Measurements from ENCODE around the gene VPS37C. TPM values are rescaled to one million over a fixed set of nuclear protein-coding genes. Genes with fewer than 3 reads are reported as not detected.
A peak's percentile ranks its signal among the peaks of the same experiment; 100 is the strongest.

VPS37C gene
- total and polyA plus RNA-seq, 3 experiments from 2014 or later = 1.3 to 10.3 (median 8.4) TPM

DNA sequence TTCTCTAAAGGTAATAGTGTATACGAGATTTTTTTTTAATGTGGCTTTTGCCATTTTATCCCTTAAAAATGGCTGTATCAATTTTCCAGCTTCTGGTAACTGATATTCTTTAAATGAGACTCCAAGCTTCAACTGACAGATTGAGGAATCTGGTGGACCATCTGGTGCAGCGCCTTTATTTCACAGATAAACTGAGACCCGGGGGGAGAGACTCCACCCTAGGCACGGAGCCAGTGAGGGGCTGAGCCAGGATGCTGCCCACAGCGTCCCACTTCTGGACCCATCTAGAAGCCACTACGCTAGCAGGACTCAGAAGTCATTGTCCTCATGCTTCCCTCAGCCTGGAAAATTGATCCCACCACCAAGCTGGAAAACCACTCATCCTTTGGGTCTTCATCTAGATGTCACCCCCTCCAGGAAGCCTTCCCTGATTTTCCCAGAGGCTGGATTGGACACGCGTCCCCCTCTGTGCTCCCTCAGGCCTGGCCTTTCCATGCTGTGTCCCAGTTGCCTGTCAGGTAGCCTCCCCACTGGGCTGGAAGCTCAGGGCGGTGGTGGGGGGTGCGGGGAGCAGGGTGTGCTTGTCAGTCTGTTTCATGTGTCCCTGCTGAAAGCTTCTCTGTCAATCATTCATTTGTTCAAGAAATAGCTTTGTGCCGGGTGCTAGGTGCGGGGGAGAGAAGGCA lies 71.3 kb downstream of the VPS37C start:
- DNase-seq = no peak

DNA sequence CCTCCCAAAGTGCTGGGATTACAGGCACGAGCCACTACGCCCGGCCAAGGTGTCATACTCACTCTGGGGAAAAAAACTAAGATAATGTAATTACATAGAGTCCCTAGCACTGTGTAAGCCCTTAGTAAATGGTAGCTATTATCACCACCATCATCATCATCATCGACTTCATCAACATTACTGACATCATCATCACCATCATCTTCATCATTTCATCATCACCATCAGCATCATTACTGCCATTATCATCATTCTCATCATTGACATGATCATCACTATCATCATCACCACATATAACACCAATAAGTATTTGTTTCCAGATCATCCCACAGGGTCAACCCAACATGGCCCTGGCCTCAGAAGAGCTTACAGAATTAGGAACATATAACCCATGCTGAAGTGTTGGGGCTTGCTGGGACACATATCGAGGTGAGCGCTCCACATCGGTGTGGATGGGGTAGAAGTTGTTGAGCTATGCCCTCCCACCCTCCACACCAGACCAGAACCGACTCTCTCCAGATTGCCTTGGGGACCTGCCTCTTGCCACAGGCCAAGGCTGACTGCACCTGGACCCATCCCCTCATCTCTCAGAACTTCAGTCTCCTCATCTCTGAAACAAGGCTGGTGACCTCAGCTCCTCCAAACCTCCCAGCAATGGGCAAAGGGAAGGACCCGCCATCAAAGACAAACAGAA lies 73.7 kb downstream of the VPS37C start:
- no peaks in the 10 kb centered on the region for H3K36me3 Mint-ChIP-seq
- POLR2A ChIA-PET = interaction anchor here (1.2 kb wide), 2 partner anchors 45 to 62 kb away, joined by 3 to 5 read pairs; no protein-coding TSS in a partner anchor
- CTCF ChIA-PET = interaction anchor here (1.3 to 3.1 kb wide), 5 partner anchors 16 to 118 kb away, joined by 4 to 14 read pairs (median 7); no protein-coding TSS in a partner anchor
- Histone ChIP-seq H3K27ac (ENCODE audit: low read depth, low read length) (no peak overlapping the region), H3K27me3 (ENCODE audit: insufficient read depth, low read length, poor library complexity, severe bottlenecking) (no peaks in the 10 kb centered on the region), H3K36me3 (ENCODE audit: insufficient read depth, low read length) (no peaks in the 10 kb centered on the region), H3K4me1 (ENCODE audit: insufficient read depth, low read length) (peaks cover 28% of the 10 kb centered on the region), H3K9me3 (ENCODE audit: low read length) (no peaks in the 10 kb centered on the region), H3K4me3 (ENCODE audit: low read length) (no peak overlapping the region)
- DNase-seq = no peak
- H3K27me3 Mint-ChIP-seq = no peaks in the 10 kb centered on the region
- peaks cover 0 to 3% (median 0%) of the 10 kb centered on the region in 5 donors for H3K9me3 Mint-ChIP-seq
- peaks cover 27 to 38% (median 36%) of the 10 kb centered on the region in 3 donors for H3K4me1 Mint-ChIP-seq
- H3K27ac Mint-ChIP-seq = peak overlapping the region in 4 of 8 donors; percentile 10 to 63 (median 36)
- no peak overlapping the region for H3K4me3 Mint-ChIP-seq

More for the DNA sequence above, 71.3 kb downstream of the VPS37C start:
- no peak overlapping the region for H3K4me3 Mint-ChIP-seq
- CTCF ChIA-PET = interaction anchor here (0.8 to 0.9 kb wide), 3 partner anchors 39 to 136 kb away, joined by 3 read pairs; no protein-coding TSS in a partner anchor
- no peaks in the 10 kb centered on the region for H3K9me3 Mint-ChIP-seq
- POLR2A ChIA-PET = interaction anchor here (0.6 to 1.1 kb wide), 2 partner anchors 38 to 110 kb away, joined by 4 to 5 read pairs; no protein-coding TSS in a partner anchor
- no peaks in the 10 kb centered on the region for H3K27me3 ChIP-seq (ENCODE audit: insufficient read depth, low read length, poor library complexity, severe bottlenecking)
- no peak overlapping the region for H3K4me3 ChIP-seq (ENCODE audit: low read length)
- H3K27ac Mint-ChIP-seq = peak overlapping the region in 1 of 8 donors; percentile 15
- H3K27me3 Mint-ChIP-seq = peaks cover 0 to 3% of the 10 kb centered on the region in 2 donors
- H3K9me3 ChIP-seq (ENCODE audit: low read length) = no peaks in the 10 kb centered on the region
- H3K36me3 Mint-ChIP-seq = peaks cover 0 to 1% (median 0%) of the 10 kb centered on the region in 3 donors
- H3K27ac ChIP-seq (ENCODE audit: low read depth, low read length) = no peak overlapping the region
- peaks cover 18 to 44% (median 41%) of the 10 kb centered on the region in 3 donors for H3K4me1 Mint-ChIP-seq
- peaks cover 22% of the 10 kb centered on the region for H3K4me1 ChIP-seq (ENCODE audit: insufficient read depth, low read length)
- H3K36me3 ChIP-seq (ENCODE audit: insufficient read depth, low read length) = no peaks in the 10 kb centered on the region

DNA sequence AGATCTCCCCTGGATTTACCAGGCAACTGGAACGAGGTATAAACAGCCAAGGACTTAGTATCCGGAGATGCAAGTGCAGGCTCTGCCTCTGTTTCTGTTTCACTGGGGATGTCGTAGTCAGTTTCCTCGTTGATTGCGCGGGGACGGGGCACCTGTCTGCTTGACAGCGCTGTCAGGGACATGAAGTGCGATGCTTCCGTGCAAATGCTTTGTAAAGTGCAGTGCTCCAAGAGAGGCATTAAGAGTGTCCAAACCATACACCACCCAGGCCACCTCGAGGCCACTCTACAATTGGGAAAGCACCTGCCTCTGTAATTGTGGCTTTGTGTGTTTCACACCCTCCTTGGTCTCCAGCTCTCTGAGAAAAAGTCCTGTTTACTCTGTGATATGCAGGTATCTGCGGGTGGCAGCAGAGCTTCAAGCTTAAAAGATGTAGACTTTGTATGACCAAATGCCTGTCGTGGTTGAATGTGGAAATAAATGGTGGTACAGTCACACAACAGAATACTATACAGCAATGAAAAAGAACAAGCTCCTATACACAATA lies 77.6 kb downstream of the VPS37C start:
- peak; percentile 51 to 87 (median 67) for DNase-seq
- Histone ChIP-seq H3K27ac (ENCODE audit: low read depth, low read length) (peak overlapping the region; percentile 66), H3K9me3 (ENCODE audit: low read length) (no peaks in the 10 kb centered on the region), H3K27me3 (ENCODE audit: insufficient read depth, low read length, poor library complexity, severe bottlenecking) (no peaks in the 10 kb centered on the region), H3K4me1 (ENCODE audit: insufficient read depth, low read length) (peaks cover 50% of the 10 kb centered on the region), H3K36me3 (ENCODE audit: insufficient read depth, low read length) (no peaks in the 10 kb centered on the region), H3K4me3 (ENCODE audit: low read length) (peak overlapping the region; percentile 57)
- H3K9me3 Mint-ChIP-seq = peaks cover 0 to 3% (median 0%) of the 10 kb centered on the region in 5 donors
- H3K36me3 Mint-ChIP-seq = no peaks in the 10 kb centered on the region
- ChIA-PET POLR2A (interaction anchor here (0.6 to 1.1 kb wide), 9 partner anchors 22 to 112 kb away, joined by 3 to 10 read pairs (median 3); partner anchors contain the start of gene CD6), CTCF (interaction anchor here (0.6 to 2.0 kb wide), 16 partner anchors 9 to 168 kb away, joined by 3 to 7 read pairs (median 4); partner anchors contain the start of gene CD5)
- H3K4me3 Mint-ChIP-seq = peak overlapping the region; percentile 26 to 87 (median 75)
- peaks cover 38 to 58% (median 52%) of the 10 kb centered on the region in 3 donors for H3K4me1 Mint-ChIP-seq
- H3K27ac Mint-ChIP-seq = peak overlapping the region; percentile 94 to 99 (median 96)
- H3K27me3 Mint-ChIP-seq = peaks cover 0 to 1% of the 10 kb centered on the region in 2 donors

DNA sequence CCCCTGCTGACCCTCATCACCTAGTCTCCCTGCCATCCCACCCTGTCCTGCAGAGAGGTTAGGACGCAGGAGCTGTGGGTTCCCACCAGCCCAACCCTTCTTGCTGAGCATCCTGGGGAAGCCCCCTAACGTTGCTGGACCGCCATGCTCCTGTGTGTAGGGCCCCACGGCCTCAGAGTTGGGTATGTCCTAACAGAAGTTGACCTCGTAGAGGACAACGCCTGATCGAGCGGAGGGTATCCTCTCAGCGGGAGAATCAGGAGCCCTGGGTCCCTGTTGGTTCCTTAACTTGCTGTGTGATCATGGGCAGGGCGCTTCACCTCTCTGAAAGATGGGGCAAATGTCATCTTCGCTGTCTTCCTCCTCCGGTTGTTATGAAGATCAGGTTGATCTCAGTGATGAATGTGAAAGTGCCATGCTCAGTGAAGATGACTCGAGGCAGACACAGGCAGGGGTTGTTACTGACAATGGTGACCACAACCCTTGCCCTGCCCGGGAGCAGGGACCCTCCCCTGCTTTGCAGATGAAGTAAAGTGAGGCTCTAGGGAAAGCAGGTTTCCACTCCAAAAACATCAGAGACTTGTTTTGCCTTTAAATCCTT lies 78.2 kb downstream of the VPS37C start:
- H3K36me3 Mint-ChIP-seq = no peaks in the 10 kb centered on the region
- H3K4me1 ChIP-seq (ENCODE audit: insufficient read depth, low read length) = peaks cover 57% of the 10 kb centered on the region

DNA sequence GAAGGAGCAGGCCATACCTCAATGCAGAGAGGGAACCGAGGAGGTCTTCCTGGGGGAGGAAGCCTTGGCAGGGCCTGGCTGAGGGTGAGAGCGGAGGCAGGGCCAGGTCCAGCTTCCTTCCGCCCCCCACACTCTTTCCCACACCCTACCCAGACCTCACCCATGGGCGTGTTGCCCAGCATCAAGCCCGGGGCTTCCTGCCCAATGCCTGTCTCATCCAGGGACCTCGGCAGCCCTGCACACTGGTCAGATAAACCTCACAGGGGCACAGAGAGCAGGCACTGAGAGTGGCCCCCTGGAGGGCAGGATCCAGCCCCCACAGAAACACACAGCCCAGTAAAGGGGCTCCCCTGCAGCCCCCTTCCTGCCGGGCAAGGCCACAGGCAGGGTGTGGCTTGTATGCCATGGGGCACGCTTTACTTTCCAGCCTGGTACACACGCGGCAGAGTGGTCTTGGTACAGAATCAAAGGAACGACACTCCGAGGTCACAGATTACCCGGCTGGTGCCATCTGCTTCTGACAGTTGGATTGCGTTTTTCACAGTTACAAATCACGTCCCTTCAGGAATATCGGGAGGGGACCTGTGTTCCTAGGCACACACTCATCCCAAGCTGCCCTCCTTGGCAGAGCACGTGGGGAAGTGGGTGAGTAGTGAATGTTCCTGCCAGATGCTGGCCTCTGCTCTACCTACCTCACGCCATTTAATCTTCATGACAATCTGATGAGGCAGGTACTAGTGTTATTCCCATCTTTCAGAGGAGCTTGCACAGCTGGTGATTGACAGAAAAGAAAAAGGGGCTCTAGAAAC lies 79.0 kb downstream of the VPS37C start:
- DNase-seq = no peak
- peaks cover 0 to 3% (median 0%) of the 10 kb centered on the region in 5 donors for H3K9me3 Mint-ChIP-seq
- H3K27me3 Mint-ChIP-seq = peaks cover 0 to 1% of the 10 kb centered on the region in 2 donors
- peak overlapping the region; percentile 66 for H3K27ac ChIP-seq (ENCODE audit: low read depth, low read length)
- H3K27ac Mint-ChIP-seq = peak overlapping the region; percentile 94 to 99 (median 96)
- H3K27me3 ChIP-seq (ENCODE audit: insufficient read depth, low read length, poor library complexity, severe bottlenecking) = no peaks in the 10 kb centered on the region
- peak overlapping the region; percentile 34 for H3K4me3 ChIP-seq (ENCODE audit: low read length)
- peaks cover 45 to 68% (median 65%) of the 10 kb centered on the region in 3 donors for H3K4me1 Mint-ChIP-seq
- H3K36me3 ChIP-seq (ENCODE audit: insufficient read depth, low read length) = no peaks in the 10 kb centered on the region
- no peaks in the 10 kb centered on the region for H3K9me3 ChIP-seq (ENCODE audit: low read length)
- H3K4me3 Mint-ChIP-seq = peak overlapping the region; percentile 31 to 89 (median 75)
- H3K4me1 ChIP-seq (ENCODE audit: insufficient read depth, low read length) = peaks cover 64% of the 10 kb centered on the region
- H3K36me3 Mint-ChIP-seq = no peaks in the 10 kb centered on the region
- ChIA-PET CTCF (interaction anchor here (1.0 to 3.5 kb wide), 9 partner anchors 11 to 113 kb away, joined by 3 to 24 read pairs (median 4); no protein-coding TSS in a partner anchor), POLR2A (interaction anchor here (0.6 to 3.3 kb wide), 9 partner anchors 11 to 110 kb away, joined by 3 to 26 read pairs (median 4); no protein-coding TSS in a partner anchor)

More for the DNA sequence above, 78.2 kb downstream of the VPS37C start:
- POLR2A ChIA-PET = interaction anchor here (0.6 to 1.1 kb wide), 6 partner anchors 16 to 59 kb away, joined by 3 to 10 read pairs (median 4); no protein-coding TSS in a partner anchor
- peak in 2 of 5 donors; percentile 26 to 61 for DNase-seq
- Histone ChIP-seq H3K36me3 (ENCODE audit: insufficient read depth, low read length) (no peaks in the 10 kb centered on the region), H3K9me3 (ENCODE audit: low read length) (no peaks in the 10 kb centered on the region), H3K4me3 (ENCODE audit: low read length) (peak overlapping the region; percentile 57), H3K27ac (ENCODE audit: low read depth, low read length) (peak overlapping the region; percentile 66), H3K27me3 (ENCODE audit: insufficient read depth, low read length, poor library complexity, severe bottlenecking) (no peaks in the 10 kb centered on the region)
- Mint-ChIP-seq H3K27me3 (peaks cover 0 to 1% of the 10 kb centered on the region in 2 donors), H3K27ac (peak overlapping the region; percentile 94 to 99 (median 96)), H3K9me3 (peaks cover 0 to 3% (median 0%) of the 10 kb centered on the region in 5 donors), H3K4me1 (peaks cover 38 to 64% (median 58%) of the 10 kb centered on the region in 3 donors), H3K4me3 (peak overlapping the region; percentile 26 to 89 (median 75))
- CTCF ChIA-PET = interaction anchor here (0.7 to 3.5 kb wide), 17 partner anchors 10 to 167 kb away, joined by 3 to 18 read pairs (median 4); partner anchors contain the start of gene CD5

DNA sequence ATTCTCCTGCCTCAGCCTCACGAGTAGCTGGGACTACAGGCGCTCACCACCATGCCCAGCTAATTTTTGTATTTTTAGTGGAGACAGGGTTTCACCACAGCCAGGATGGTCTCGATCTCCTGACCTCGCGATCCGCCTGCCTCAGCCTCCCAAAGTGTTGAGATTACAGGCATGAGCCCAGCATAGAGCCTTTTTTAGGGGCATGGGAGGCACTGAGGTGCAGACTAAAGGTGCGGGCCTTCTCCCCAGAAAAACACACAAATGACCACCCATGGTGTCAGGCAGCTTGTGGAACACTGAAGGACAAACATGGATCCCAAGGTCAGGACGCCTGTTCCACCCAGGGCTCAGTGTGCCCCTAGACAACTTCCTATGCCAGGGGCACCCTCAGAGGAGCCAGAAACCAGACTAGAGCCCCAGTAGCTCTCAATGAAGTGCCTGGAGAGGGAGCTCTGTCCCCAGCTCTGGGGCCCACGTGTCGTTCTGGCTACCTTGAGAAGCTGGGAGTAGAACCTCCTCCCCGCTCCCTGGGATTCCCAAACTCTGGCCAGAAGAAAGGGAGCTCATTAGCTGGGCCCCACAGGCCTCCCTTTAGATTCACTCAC lies 80.1 kb downstream of the VPS37C start:
- Histone ChIP-seq H3K9me3 (ENCODE audit: low read length) (no peaks in the 10 kb centered on the region), H3K36me3 (ENCODE audit: insufficient read depth, low read length) (no peaks in the 10 kb centered on the region), H3K27me3 (ENCODE audit: insufficient read depth, low read length, poor library complexity, severe bottlenecking) (no peaks in the 10 kb centered on the region), H3K4me3 (ENCODE audit: low read length) (peak overlapping the region; percentile 34), H3K27ac (ENCODE audit: low read depth, low read length) (no peak overlapping the region), H3K4me1 (ENCODE audit: insufficient read depth, low read length) (peaks cover 74% of the 10 kb centered on the region)
- Mint-ChIP-seq H3K27me3 (peaks cover 0 to 1% of the 10 kb centered on the region in 2 donors), H3K36me3 (no peaks in the 10 kb centered on the region), H3K27ac (peak overlapping the region; percentile 94 to 98 (median 96)), H3K4me3 (peak overlapping the region; percentile 73 to 89 (median 82)), H3K4me1 (peaks cover 54 to 80% (median 76%) of the 10 kb centered on the region in 3 donors), H3K9me3 (peaks cover 0 to 3% (median 0%) of the 10 kb centered on the region in 5 donors)
- POLR2A ChIA-PET = interaction anchor here (0.7 to 3.3 kb wide), 16 partner anchors 10 to 120 kb away, joined by 3 to 26 read pairs (median 4); partner anchors contain the start of gene CD6
- CTCF ChIA-PET = interaction anchor here (0.7 to 3.5 kb wide), 16 partner anchors 10 to 167 kb away, joined by 3 to 24 read pairs (median 4); partner anchors contain the start of genes CD5 and TMEM109
- no peak for DNase-seq
